Activated gamma-delta T cell (primary cell): Measurements from ENCODE around the gene MED26.
A peak's percentile ranks its signal among the peaks of the same experiment; 100 is the strongest.
"Not testable (repeated sequence)": the region's sequence is repeated elsewhere in the genome, so short reads cannot be mapped to it uniquely, and the experiment has no call there.

ENCODE experiments used
- DNase-seq: peaks from one replicate; lab custom pipeline; 2025; lab: John Stamatoyannopoulos, UW

The MED26 gene

GRCh38 chr19:16573296-16573695, 54.7 kb downstream of the MED26 start:
- no peak for DNase-seq

- peak; percentile 90 for DNase-seq
These were observed 55.4 kb downstream of the MED26 start, which contains the start of gene SLC35E1 for GRCh38 chr19:16572332-16573211. TSS of gene SLC35E1 (minus strand) at chr19:16572415. CDS start at chr19:16572364, 51 bp downstream.

GRCh38 chr19:16571822-16572331, 56.1 kb downstream of the MED26 start:
- no peak for DNase-seq

GRCh38 chr19:16571283-16571682, 56.7 kb downstream of the MED26 start:
- DNase-seq: no peak

- no peak for DNase-seq
These were observed 58.2 kb downstream of the MED26 start for GRCh38 chr19:16569609-16570320.

- no peak for DNase-seq
These were observed 61.3 kb downstream of the MED26 start for GRCh38 chr19:16566702-16567101.

- DNase-seq: no peak
These were observed 61.8 kb downstream of the MED26 start for GRCh38 chr19:16566161-16566560.

- no peak for DNase-seq
These were observed 63.2 kb downstream of the MED26 start for GRCh38 chr19:16564842-16565241.

GRCh38 chr19:16562608-16563025, 65.4 kb downstream of the MED26 start:
- no peak for DNase-seq

GRCh38 chr19:16561382-16561781, 66.6 kb downstream of the MED26 start:
- DNase-seq: no peak

- DNase-seq: no peak
These were observed 68.2 kb downstream of the MED26 start for GRCh38 chr19:16559780-16560276.

- no peak for DNase-seq
These were observed 73.2 kb downstream of the MED26 start for GRCh38 chr19:16554776-16555175.

GRCh38 chr19:16551902-16552301, 76.1 kb downstream of the MED26 start:
- not testable (repeated sequence) for DNase-seq

- DNase-seq: no peak
These were observed 79.0 kb downstream of the MED26 start for GRCh38 chr19:16548956-16549355.

GRCh38 chr19:16544473-16545231, 83.4 kb downstream of the MED26 start:
- DNase-seq: no peak

- not testable (repeated sequence) for DNase-seq
These were observed 84.3 kb downstream of the MED26 start for GRCh38 chr19:16543734-16544133.

GRCh38 chr19:16542910-16543472, 85.0 kb downstream of the MED26 start:
- DNase-seq: no peak

GRCh38 chr19:16542045-16542909, 85.7 kb downstream of the MED26 start, which contains the start of gene CHERP:
TSS of gene CHERP (minus strand) at chr19:16542437. CDS start at chr19:16542378, 59 bp downstream.
- DNase-seq: peak; percentile 91

- DNase-seq: no peak
These were observed 86.4 kb downstream of the MED26 start for GRCh38 chr19:16541526-16542044.

GRCh38 chr19:16540948-16541347, 87.1 kb downstream of the MED26 start:
- DNase-seq: no peak
